ENCODE data around the gene CYB561D1. TPM values are rescaled to one million over a fixed set of nuclear protein-coding genes. Genes with fewer than 3 reads are reported as not detected.

The CYB561D1 gene
- total RNA-seq, 2 experiments from 2014 or later: 12.0 to 15.0 TPM

DNA sequence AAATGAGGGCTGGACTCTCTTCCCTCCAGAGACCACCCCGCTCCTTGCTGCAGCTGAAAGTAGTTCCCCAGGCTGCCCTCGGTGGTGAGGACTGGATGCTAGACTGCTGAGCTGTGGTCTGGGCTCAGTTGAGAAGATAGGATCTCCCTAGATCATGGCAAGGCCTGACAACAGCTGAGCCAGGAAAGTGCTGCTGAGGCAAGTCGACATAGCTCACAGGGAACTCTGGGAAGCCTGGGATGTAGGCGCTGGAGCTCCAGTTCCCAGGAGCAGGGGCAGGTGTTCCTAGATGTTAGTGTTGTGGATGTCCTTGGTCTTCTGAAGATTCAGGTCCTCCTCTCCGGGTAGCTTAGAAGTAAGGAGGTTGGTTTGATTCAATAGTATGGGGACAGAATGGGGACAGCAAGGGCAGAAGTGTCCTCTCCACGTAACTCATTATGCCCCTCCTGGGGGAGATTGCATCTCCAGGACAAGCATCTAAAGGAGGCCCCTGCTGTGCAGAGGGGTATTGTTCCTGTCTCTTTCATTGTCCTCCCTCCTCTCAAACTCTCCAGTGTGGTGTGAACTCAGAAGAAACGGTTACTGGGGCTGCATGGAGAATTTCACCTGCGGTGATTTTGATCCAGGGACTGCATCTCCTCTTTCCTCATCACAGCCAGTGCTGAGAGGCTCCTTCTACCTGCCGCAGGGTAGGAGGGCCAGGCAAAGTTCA, 3.7 kb downstream of the CYB561D1 start:
- H3K9me3 ChIP-seq (ENCODE audit: control insufficient read depth in 1 of 2, insufficient read depth in 1 of 2, low read length in 2 of 2): no peaks in the 10 kb centered on the region
- no peaks in the 10 kb centered on the region for H3K9me3 Mint-ChIP-seq
- H3K36me3 Mint-ChIP-seq (ENCODE audit: low read depth): peaks cover 63% of the 10 kb centered on the region
- intact Hi-C loops (cut with DNase I, micrococcal nuclease): no loop called here
- H3K36me3 ChIP-seq (ENCODE audit: insufficient read depth, low read length): peaks cover 51% of the 10 kb centered on the region
- ChIA-PET POLR2A (interaction anchor here (0.7 to 22.6 kb wide), 5 partner anchors 12 to 283 kb away, joined by 3 to 318 read pairs (median 7); partner anchors contain the start of genes AMIGO1 and ATXN7L2), CTCF (interaction anchor here (3.0 to 24.2 kb wide), 2 partner anchors 12 to 33 kb away, joined by 20 to 474 read pairs; partner anchors contain the start of gene AMIGO1)
- H3K27ac Mint-ChIP-seq: peak overlapping the region; percentile 95
- no peak overlapping the region for H3K4me3 ChIP-seq (ENCODE audit: low read length)
- H3K27me3 Mint-ChIP-seq: no peaks in the 10 kb centered on the region
- peaks cover 93% of the 10 kb centered on the region for H3K4me1 ChIP-seq (ENCODE audit: insufficient read depth, low read length)
- H3K27ac ChIP-seq (ENCODE audit: low read depth in 1 of 2, low read length in 2 of 2): peak overlapping the region; percentile 2 to 49
- DNase-seq (no peak), ATAC-seq (ENCODE audit: poor library complexity) (no peak)
- no peaks in the 10 kb centered on the region for H3K27me3 ChIP-seq (ENCODE audit: control insufficient read depth in 1 of 2, insufficient read depth in 2 of 2, low read length in 2 of 2)
- peak overlapping the region; percentile 63 for H3K4me3 Mint-ChIP-seq
- TF ChIP-seq, protein P1, sequence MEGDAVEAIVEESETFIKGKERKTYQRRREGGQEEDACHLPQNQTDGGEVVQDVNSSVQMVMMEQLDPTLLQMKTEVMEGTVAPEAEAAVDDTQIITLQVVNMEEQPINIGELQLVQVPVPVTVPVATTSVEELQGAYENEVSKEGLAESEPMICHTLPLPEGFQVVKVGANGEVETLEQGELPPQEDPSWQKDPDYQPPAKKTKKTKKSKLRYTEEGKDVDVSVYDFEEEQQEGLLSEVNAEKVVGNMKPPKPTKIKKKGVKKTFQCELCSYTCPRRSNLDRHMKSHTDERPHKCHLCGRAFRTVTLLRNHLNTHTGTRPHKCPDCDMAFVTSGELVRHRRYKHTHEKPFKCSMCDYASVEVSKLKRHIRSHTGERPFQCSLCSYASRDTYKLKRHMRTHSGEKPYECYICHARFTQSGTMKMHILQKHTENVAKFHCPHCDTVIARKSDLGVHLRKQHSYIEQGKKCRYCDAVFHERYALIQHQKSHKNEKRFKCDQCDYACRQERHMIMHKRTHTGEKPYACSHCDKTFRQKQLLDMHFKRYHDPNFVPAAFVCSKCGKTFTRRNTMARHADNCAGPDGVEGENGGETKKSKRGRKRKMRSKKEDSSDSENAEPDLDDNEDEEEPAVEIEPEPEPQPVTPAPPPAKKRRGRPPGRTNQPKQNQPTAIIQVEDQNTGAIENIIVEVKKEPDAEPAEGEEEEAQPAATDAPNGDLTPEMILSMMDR (IDR thresholded peaks at IDR 0.05): no peak
- peaks cover 84% of the 10 kb centered on the region for H3K4me1 Mint-ChIP-seq (ENCODE audit: low read depth)

DNA sequence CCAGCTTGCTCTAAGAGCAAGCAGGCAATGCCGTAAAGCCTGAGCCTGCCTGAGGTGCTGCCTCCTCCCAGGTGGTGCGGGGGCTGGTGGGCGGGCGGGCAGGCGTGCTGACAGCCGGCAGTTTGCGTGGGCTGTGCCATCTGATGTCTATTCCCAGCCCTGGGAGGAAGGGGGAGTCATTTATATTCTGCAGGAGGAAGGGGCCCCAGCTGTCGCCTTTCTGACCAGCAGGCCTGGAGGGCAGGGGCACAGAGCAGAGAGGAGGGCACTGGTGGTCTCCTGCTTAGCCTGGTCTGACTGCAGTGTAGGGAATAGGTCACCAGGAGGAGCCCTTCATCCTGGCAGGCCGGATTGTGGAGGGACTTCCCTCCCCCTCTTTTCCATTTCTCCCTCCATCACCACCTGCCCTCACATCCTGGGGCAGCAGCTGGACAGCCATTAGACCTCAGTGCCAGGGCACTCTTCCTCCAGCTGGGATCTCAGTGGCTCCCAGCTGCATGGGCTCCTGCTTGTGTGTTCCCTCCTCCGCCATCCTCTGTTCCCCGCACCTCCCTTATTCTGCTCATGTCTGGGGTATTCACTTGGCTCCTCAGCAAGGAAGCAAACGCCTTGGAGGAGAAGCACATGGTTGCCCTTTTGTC, 4.4 kb downstream of the CYB561D1 start:
- intact Hi-C loops (cut with DNase I, micrococcal nuclease): no loop called here
- H3K27me3 Mint-ChIP-seq: no peaks in the 10 kb centered on the region
- DNase-seq: peak in 7 of 14 experiments; percentile 20 to 62 (median 36)
- ChIA-PET POLR2A (interaction anchor here (0.9 to 22.6 kb wide), 4 partner anchors 11 to 142 kb away, joined by 3 to 318 read pairs (median 26); partner anchors contain the start of genes AMIGO1 and ATXN7L2), CTCF (interaction anchor here (0.7 to 24.2 kb wide), 6 partner anchors 8 to 100 kb away, joined by 3 to 474 read pairs (median 6); partner anchors contain the start of gene AMIGO1)
- ATAC-seq (ENCODE audit: poor library complexity): no peak
- Histone ChIP-seq H3K4me1 (ENCODE audit: insufficient read depth, low read length) (peaks cover 98% of the 10 kb centered on the region), H3K36me3 (ENCODE audit: insufficient read depth, low read length) (peaks cover 51% of the 10 kb centered on the region), H3K4me3 (ENCODE audit: low read length) (no peak overlapping the region), H3K9me3 (ENCODE audit: control insufficient read depth in 1 of 2, insufficient read depth in 1 of 2, low read length in 2 of 2) (no peaks in the 10 kb centered on the region), H3K27me3 (ENCODE audit: control insufficient read depth in 1 of 2, insufficient read depth in 2 of 2, low read length in 2 of 2) (no peaks in the 10 kb centered on the region), H3K27ac (ENCODE audit: low read depth in 1 of 2, low read length in 2 of 2) (peak overlapping the region in 1 of 2 donors; percentile 49)
- H3K4me1 Mint-ChIP-seq (ENCODE audit: low read depth): peaks cover 91% of the 10 kb centered on the region
- no peaks in the 10 kb centered on the region for H3K9me3 Mint-ChIP-seq
- peaks cover 68% of the 10 kb centered on the region for H3K36me3 Mint-ChIP-seq (ENCODE audit: low read depth)
- TF ChIP-seq, protein P1 (IDR thresholded peaks at IDR 0.05): peak; percentile 66
- H3K27ac Mint-ChIP-seq: peak overlapping the region; percentile 95
- H3K4me3 Mint-ChIP-seq: peak overlapping the region; percentile 63

DNA sequence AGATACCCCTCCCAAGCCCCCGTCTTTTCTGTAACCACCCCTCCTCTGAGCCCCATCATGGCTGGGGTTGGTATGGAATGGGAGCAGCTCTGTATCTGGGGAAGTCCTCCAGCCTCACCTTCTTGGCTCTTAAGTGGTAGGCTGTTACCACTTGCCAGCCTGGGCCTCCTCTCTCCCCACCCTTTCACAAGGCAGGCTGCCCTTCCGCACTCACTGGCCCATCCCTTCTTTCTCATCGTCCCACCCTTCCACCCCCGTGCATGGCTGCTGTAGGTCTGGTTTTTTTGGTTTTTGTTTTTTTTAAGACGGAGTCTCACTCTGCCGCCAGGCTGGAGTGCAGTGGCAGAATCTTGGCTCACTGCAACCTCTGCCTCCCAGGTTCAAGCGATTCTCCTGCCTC, 5.2 kb downstream of the CYB561D1 start:
- Histone ChIP-seq H3K4me3 (ENCODE audit: low read length) (no peak overlapping the region), H3K4me1 (ENCODE audit: insufficient read depth, low read length) (peaks cover 99% of the 10 kb centered on the region), H3K27ac (ENCODE audit: low read depth in 1 of 2, low read length in 2 of 2) (peak overlapping the region; percentile 90 to 94), H3K9me3 (ENCODE audit: control insufficient read depth in 1 of 2, insufficient read depth in 1 of 2, low read length in 2 of 2) (no peaks in the 10 kb centered on the region), H3K27me3 (ENCODE audit: control insufficient read depth in 1 of 2, insufficient read depth in 2 of 2, low read length in 2 of 2) (no peaks in the 10 kb centered on the region), H3K36me3 (ENCODE audit: insufficient read depth, low read length) (peaks cover 51% of the 10 kb centered on the region)
- ATAC-seq (ENCODE audit: poor library complexity) (no peak), DNase-seq (no peak)
- H3K36me3 Mint-ChIP-seq (ENCODE audit: low read depth): peaks cover 69% of the 10 kb centered on the region
- H3K4me1 Mint-ChIP-seq (ENCODE audit: low read depth): peaks cover 93% of the 10 kb centered on the region
- peak overlapping the region; percentile 95 for H3K27ac Mint-ChIP-seq
- H3K27me3 Mint-ChIP-seq: no peaks in the 10 kb centered on the region
- ChIA-PET CTCF (interaction anchor here (0.7 to 24.2 kb wide), 6 partner anchors 8 to 101 kb away, joined by 3 to 474 read pairs (median 6); partner anchors contain the start of gene AMIGO1), POLR2A (interaction anchor here (0.9 to 22.6 kb wide), 5 partner anchors 9 to 141 kb away, joined by 3 to 318 read pairs (median 7); partner anchors contain the start of genes AMIGO1 and ATXN7L2)
- intact Hi-C loops (cut with DNase I, micrococcal nuclease): no loop called here
- H3K4me3 Mint-ChIP-seq: peak overlapping the region; percentile 20
- TF ChIP-seq, protein P1 (IDR thresholded peaks at IDR 0.05): no peak
- H3K9me3 Mint-ChIP-seq: no peaks in the 10 kb centered on the region
